GM13977 (cell line): Measurements from ENCODE around the gene HRAS.

Experiments
- DNase-seq: peaks from one replicate; pipeline ENCODE4 v3.0.0; 2012; ENCODE audit warnings: low spot score
- in situ Hi-C: fragments of 300-500 bp; cut with MboI; formaldehyde crosslinking; loops from one replicate; pipeline ENCODE4 v1.12.0; 2022; ENCODE audit warnings: low sequenced_read_pairs, low pct_unique_long_range_greater_than_20kb, mixed read lengths, inconsistent platforms; ENCODE audit not compliant: unreplicated experiment
- TF ChIP-seq, protein P1 (sequence below): IDR thresholded peaks from 2 replicates; pipeline ENCODE4 v1.5.1; 2012; ENCODE audit warnings: mild to moderate bottlenecking, control low read depth; ENCODE audit not compliant: insufficient read depth; ENCODE audit errors: extremely low read depth, missing control alignments

HRAS gene

GRCh38 chr11:553988-554340 lies 18.6 kb upstream of the HRAS start:
- no peak for DNase-seq
- TF ChIP-seq, protein P1, sequence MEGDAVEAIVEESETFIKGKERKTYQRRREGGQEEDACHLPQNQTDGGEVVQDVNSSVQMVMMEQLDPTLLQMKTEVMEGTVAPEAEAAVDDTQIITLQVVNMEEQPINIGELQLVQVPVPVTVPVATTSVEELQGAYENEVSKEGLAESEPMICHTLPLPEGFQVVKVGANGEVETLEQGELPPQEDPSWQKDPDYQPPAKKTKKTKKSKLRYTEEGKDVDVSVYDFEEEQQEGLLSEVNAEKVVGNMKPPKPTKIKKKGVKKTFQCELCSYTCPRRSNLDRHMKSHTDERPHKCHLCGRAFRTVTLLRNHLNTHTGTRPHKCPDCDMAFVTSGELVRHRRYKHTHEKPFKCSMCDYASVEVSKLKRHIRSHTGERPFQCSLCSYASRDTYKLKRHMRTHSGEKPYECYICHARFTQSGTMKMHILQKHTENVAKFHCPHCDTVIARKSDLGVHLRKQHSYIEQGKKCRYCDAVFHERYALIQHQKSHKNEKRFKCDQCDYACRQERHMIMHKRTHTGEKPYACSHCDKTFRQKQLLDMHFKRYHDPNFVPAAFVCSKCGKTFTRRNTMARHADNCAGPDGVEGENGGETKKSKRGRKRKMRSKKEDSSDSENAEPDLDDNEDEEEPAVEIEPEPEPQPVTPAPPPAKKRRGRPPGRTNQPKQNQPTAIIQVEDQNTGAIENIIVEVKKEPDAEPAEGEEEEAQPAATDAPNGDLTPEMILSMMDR = no peak
- in situ Hi-C loops = loop anchor here (10.0 kb wide), 1 partner anchor 161 kb away; no protein-coding TSS in a partner anchor

GRCh38 chr11:553083-553987 lies 18.0 kb upstream of the HRAS start:
- no peak for DNase-seq
- TF ChIP-seq, protein P1 = no peak
- in situ Hi-C loops = loop anchor here (10.0 kb wide), 1 partner anchor 161 kb away; no protein-coding TSS in a partner anchor

DNA sequence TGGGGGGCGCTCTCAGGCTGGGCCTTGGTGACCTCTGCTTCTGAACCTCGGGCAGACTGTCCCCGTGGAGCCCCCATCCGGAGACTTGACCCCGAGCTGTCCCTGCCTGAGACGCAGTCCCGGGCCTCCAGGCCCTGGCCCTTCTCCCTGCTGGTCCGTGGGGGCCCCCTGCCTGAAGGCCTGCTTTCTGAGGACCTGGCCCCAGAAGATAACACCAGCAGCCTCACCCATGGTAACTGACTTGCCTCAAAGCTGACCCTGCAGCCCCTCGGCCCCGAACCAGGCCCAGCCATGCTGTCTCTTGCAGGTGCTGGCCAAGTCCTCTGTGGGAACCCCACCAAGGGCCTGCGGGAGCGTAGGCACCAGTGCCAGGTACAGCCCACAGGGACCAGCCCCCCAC lies 16.2 kb upstream of the HRAS start:
- DNase-seq = no peak
- TF ChIP-seq, protein P1 = no peak
- in situ Hi-C loops = loop anchor here (10.0 kb wide), 1 partner anchor 163 kb away; no protein-coding TSS in a partner anchor

GRCh38 chr11:551131-551530 lies 15.8 kb upstream of the HRAS start:
- TF ChIP-seq, protein P1 = no peak
- DNase-seq = no peak
- in situ Hi-C loops = loop anchor here (10.0 kb wide), 1 partner anchor 164 kb away; no protein-coding TSS in a partner anchor

DNA sequence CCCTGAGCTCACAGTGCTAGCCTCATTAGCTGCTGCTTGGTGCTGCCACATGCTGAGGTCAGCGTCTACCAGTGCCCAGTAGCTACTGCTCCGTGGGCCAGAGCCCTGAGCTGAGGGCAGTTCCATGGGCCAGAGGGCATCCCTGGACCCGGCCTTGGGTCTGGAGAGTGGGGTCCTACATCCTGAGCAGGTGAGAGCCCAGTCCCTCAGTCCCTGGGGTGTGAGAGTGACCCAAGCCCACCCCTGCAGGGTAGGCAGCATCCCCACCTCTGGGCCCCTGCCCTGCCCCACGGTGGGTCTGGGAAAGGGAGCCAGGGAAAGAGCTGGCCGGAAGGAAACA lies 15.3 kb upstream of the HRAS start:
- TF ChIP-seq, protein P1 = no peak
- in situ Hi-C loops = loop anchor here (10.0 kb wide), 1 partner anchor 164 kb away; no protein-coding TSS in a partner anchor
- DNase-seq = no peak

- TF ChIP-seq, protein P1 = no peak
- no peak for DNase-seq
- in situ Hi-C loops = loop anchor here (10.0 kb wide), 1 partner anchor 165 kb away; no protein-coding TSS in a partner anchor
These were observed 14.8 kb upstream of the HRAS start for GRCh38 chr11:550021-550745.
